NCI-H748 (cell line): ENCODE results near the gene SH3TC2.
"Not testable (repeated sequence)": the region's sequence is repeated elsewhere in the genome, so short reads cannot be mapped to it uniquely, and the experiment has no call there.

Source experiments
- DNase-seq: peaks from one replicate; lab custom pipeline; 2025; ENCODE audit not compliant: unreplicated experiment; lab: John Stamatoyannopoulos, UW

SH3TC2 gene

DNA sequence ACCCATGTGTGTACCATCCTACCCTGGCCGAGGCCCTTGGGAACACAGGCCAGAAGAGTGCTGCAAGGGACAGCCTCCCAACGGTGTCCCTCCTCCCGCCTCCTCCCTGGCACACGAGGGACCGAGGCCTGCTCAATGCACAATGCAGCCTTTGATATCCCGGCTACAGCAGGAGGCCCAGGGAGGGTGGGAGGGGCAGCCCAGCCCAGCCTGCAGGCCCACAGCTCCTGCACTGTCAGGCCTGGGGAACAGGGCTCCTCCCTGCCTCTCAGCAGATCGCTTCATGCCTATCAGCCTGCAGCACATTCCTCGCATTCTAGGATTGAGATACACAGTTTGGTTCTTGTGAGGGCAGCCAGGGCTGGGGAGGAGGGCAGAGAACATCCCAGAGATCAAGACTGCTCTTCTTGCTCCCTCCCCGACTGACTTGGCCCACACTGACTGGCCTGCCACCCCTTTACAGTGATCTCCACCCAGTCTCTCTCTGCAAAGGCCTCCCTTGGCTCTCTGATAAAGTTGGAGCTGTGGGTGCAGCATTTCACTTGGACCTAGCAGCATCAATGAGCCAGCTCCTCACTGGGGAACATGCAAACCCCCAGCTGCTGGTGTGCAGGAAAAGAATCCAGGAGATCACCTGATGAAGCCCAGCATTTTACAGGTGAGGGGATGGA lies at the start of gene SH3TC2:
Gene SH3TC2 (minus strand): TSS at position 46 of the 671 bp plus-strand sequence. CDS start 40 bp downstream, at position 6.
- no peak for DNase-seq

DNA sequence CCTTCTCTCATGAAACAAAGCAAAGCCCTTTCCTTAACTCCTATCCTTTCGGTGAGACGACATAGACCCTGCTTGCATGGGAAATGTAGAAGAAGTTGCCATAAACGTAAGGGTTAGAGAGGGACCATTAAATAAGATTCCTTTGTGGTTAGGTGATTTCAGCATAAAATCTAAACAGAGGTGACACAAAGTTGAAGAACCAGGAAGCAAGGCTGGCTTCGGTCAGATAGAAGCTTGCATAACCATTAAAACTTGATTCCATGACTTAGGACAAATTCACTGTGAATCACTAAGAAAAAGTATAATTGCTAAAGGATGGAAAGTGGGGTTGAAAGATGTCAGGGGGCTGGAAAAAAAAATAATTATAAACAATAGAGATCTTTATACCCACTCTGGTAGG lies 47.5 kb upstream of the SH3TC2 start:
- DNase-seq, result no peak

DNA sequence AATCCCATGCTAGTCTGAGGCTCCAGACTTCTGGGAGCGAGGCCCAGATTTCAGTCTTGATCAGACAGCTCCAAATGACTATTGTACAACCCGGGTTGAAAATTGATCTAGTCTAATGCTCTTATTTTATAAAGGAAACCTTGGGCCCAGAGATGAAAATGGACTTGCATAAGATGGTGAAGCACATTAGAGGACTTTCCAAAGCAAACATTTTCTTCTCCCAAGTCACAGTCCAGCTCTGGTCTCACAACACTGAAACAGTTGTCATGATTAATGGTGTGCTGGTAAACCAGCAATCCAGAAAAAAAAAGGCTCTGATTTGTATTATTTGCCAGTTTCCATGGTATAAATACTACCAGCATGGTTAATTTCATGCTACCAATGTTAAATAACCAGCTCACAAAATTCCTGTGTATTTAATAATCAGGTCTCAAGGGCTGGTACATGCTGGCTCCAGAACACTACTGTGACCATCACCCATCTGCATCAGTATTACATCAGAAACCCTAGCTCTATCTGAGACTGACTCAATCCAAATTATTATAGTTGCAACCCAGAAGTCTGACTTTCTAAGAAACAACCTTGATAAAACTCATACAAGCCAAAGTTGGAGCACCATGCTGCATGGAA lies 45.9 kb upstream of the SH3TC2 start:
- DNase-seq, result no peak

- DNase-seq, result no peak
These were observed 37.5 kb upstream of the SH3TC2 start for GRCh38 chr5:149100331-149100730.

GRCh38 chr5:149099920-149100319 lies 37.1 kb upstream of the SH3TC2 start:
- no peak for DNase-seq

DNA sequence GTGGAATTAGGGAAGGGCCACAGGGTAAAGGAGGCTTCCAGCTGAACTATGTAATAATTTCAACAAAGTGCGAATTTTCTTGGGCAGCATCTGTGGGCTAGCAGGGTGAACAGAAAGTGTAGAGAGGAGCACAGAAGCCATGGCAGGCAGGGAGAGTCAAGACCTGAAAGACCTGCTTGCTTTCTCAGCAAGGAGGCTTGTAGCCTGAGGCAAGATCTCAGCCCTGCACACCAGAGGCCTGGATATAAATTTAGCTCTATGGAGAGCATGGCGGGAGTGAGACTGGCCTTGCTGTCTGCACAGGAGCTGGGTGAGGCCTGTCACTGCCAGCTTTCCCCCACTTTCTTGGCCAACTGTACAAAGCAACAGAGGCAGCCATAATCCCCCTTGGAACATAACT lies 32.1 kb upstream of the SH3TC2 start:
- DNase-seq, result no peak

DNA sequence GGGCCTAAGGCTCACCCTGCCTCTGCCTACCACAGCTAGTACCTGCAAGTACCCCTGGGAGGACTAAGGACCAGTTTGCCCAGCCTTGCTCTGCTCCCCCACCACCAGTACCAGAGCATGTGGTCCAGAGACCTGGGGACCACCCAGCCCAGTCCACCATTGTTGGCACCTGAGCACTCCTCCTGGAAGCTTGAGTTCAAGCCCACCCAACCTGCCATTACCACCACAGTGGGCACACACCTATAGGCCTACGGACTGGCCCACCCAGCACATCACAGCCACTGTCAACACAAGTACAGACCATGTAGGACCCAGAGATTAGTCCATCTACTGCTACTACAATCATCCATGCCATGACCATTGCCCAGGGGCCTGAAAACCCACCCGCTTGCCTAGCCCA lies 30.8 kb upstream of the SH3TC2 start:
- DNase-seq, result no peak

- DNase-seq, result no peak
These were observed 26.9 kb upstream of the SH3TC2 start for GRCh38 chr5:149089796-149090195.

DNA sequence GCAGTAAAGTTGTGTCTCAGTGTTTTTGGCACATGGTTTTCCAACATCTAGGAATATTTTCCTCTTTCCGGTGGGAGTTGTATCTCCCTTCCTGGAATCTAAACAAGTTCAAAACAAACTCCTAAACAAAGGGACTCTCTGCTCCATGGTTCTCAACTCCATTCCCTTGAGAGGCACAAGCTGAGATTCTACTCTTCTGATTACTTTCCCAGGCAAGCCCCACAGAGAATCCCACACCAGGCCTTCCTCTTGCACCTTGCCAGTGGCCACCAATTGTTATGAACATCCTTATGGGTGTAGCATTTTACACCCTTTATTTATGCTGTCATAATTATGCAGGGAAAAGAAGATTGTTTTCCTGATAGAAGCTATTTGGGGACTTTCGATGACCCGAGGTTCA lies 25.8 kb upstream of the SH3TC2 start:
- DNase-seq, result no peak

- DNase-seq, result no peak
These were observed 21.0 kb upstream of the SH3TC2 start for GRCh38 chr5:149083846-149084245.

- DNase-seq, result no peak
These were observed 19.4 kb upstream of the SH3TC2 start for GRCh38 chr5:149082271-149082670.

DNA sequence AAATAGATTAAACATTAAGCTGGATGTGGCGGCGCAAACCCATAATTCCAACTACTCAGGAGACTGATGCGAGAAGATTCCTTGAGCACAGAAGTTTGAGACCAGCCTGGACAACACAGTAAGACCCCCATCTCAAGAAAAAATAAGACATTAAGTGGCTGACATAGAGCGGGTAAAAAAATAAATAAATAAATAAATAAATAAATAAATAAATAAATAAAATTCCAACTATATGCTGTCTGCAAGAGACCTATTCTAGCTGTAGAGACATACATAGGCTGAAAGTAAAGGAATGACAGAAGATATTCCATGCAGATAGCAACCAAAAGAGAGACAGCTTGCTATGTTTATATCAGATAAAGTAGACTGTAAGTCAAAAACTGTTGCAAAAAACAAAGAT lies 17.4 kb upstream of the SH3TC2 start:
- DNase-seq, result no peak

- DNase-seq, result no peak
These were observed 17.0 kb upstream of the SH3TC2 start for GRCh38 chr5:149079883-149080282.

GRCh38 chr5:149074071-149074470 lies 11.2 kb upstream of the SH3TC2 start:
- not testable (repeated sequence) for DNase-seq

DNA sequence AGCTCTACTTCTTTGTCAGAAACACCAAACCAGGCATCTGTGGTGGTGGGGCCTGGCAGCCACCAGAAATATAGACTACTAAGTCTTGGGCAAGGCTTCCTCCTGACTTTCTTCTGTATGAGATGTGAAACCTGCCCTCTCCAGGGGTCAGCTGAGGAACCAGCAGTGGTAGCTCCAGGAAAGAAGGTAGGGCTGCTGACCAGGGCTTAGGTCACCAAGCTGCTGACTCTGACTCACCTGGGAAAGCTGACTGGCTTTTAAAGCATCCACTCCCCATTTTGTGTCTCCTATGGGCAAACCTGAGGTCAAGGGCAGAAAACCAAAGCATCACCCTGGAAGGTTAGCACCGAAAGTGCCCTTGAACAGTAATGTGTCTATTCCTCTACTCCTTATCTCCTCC lies 10.4 kb upstream of the SH3TC2 start:
- DNase-seq, result no peak

GRCh38 chr5:149072791-149073190 lies 9.9 kb upstream of the SH3TC2 start:
- no peak for DNase-seq

GRCh38 chr5:149072376-149072775 lies 9.5 kb upstream of the SH3TC2 start:
- no peak for DNase-seq

- no peak for DNase-seq
These were observed 8.9 kb upstream of the SH3TC2 start for GRCh38 chr5:149071756-149072155.

- no peak for DNase-seq
These were observed 8.4 kb upstream of the SH3TC2 start for GRCh38 chr5:149071216-149071615.

DNA sequence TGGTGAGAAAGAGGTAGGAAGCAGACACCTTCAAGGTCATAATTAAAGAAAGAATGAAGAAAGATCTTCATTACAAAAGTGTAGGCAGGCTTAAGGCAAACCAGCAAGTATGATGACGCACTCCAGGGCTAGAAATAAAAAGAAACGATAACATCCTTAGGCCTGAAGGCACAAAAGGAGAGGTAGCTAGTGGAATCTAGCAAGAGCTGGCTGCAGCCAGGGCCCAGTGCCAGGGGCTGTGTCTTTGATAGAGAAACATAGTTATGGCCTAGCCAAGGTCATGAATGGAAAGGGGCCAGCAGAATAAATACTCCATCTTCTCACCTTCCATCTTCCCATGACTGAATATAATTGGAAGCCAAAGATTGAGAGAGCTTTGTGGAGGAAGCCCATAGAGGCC lies 6.8 kb upstream of the SH3TC2 start:
- DNase-seq, result no peak

GRCh38 chr5:149063896-149064478 lies 1.1 kb upstream of the SH3TC2 start:
- no peak for DNase-seq

GRCh38 chr5:149062371-149063016 lies 368 bp downstream of the SH3TC2 start:
- DNase-seq, result no peak
